ENCODE data around the gene STK17A. TPM values are rescaled to one million over a fixed set of nuclear protein-coding genes. Genes with fewer than 3 reads are reported as not detected.

The STK17A gene
- total RNA-seq, 5 donors from 2014 or later (not counting 1 experiment from before 2014, with no cell fraction given): 101 to 120 (median 117) TPM

- POLR2A ChIA-PET: no interaction called here
These were observed 76.0 kb downstream of the STK17A start for GRCh38 chr7:43658718-43659548.

GRCh38 chr7:43659549-43659896, 76.6 kb downstream of the STK17A start:
- peak in 1 of 4 experiments; percentile 4 for ATAC-seq (replicated peaks in 1 of 4)
- H3K36me3 ChIP-seq (ENCODE audit: control insufficient read depth in 2 of 2, extremely low read depth in 1 of 2, insufficient read depth in 1 of 2, low read length in 1 of 2): peaks cover 0 to 6% of the 10 kb centered on the region in 2 donors
- peak overlapping the region; percentile 14 for H3K27ac ChIP-seq (ENCODE audit: low read length)
- no peaks in the 10 kb centered on the region for H3K27me3 ChIP-seq (replicated peaks in 1 of 2; ENCODE audit: control insufficient read depth in 2 of 2, extremely low read depth in 1 of 2, insufficient read depth in 2 of 2, low read length in 1 of 2)
- Mint-ChIP-seq H3K36me3 (peaks cover 35% of the 10 kb centered on the region), H3K27ac (peak overlapping the region; percentile 69 to 94), H3K9me3 (peaks cover 0 to 1% (median 0%) of the 10 kb centered on the region in 3 donors), H3K4me1 (peaks cover 55 to 83% (median 64%) of the 10 kb centered on the region in 3 donors), H3K27me3 (no peaks in the 10 kb centered on the region), H3K4me3 (peak overlapping the region in 1 of 3 donors; percentile 45)
- H3K4me3 ChIP-seq (ENCODE audit: control insufficient read depth in 1 of 2, extremely low read depth in 1 of 2, low read length in 1 of 2): no peak overlapping the region
- ChIA-PET POLR2A (no interaction called here), CTCF (interaction anchor here in 1 of 2 donors (0.6 kb wide), 1 partner anchor 77 kb away, joined by 6 read pairs; no protein-coding TSS in a partner anchor)
- H3K9me3 ChIP-seq: no peaks in the 10 kb centered on the region
- DNase-seq: no peak
- peaks cover 23 to 31% of the 10 kb centered on the region in 2 experiments for H3K4me1 ChIP-seq (ENCODE audit: control insufficient read depth in 1 of 2, extremely low read depth in 1 of 2, insufficient read depth in 2 of 2, low read length in 2 of 2)

More at GRCh38 chr7:43658718-43659548, 76.0 kb downstream of the STK17A start:
- no peaks in the 10 kb centered on the region for H3K9me3 ChIP-seq
- H3K4me1 ChIP-seq (ENCODE audit: control insufficient read depth in 1 of 2, extremely low read depth in 1 of 2, insufficient read depth in 2 of 2, low read length in 2 of 2): peaks cover 23 to 33% of the 10 kb centered on the region in 2 experiments
- Mint-ChIP-seq H3K4me1 (peaks cover 56 to 83% (median 65%) of the 10 kb centered on the region in 3 donors), H3K27me3 (no peaks in the 10 kb centered on the region), H3K4me3 (peak overlapping the region; percentile 23 to 67 (median 24)), H3K36me3 (peaks cover 41% of the 10 kb centered on the region), H3K27ac (peak overlapping the region; percentile 89 to 94), H3K9me3 (peaks cover 0 to 5% (median 0%) of the 10 kb centered on the region in 3 donors)
- CTCF ChIA-PET: interaction anchor here in 1 of 2 donors (0.6 kb wide), 1 partner anchor 76 kb away, joined by 6 read pairs; no protein-coding TSS in a partner anchor
- H3K36me3 ChIP-seq (ENCODE audit: control insufficient read depth in 2 of 2, extremely low read depth in 1 of 2, insufficient read depth in 1 of 2, low read length in 1 of 2): peaks cover 0 to 8% of the 10 kb centered on the region in 2 donors
- H3K4me3 ChIP-seq (ENCODE audit: control insufficient read depth in 1 of 2, extremely low read depth in 1 of 2, low read length in 1 of 2): no peak overlapping the region
- ATAC-seq (replicated peaks in 1 of 4) (peak; percentile 45 to 56 (median 46)), DNase-seq (no peak)
- peak overlapping the region; percentile 14 for H3K27ac ChIP-seq (ENCODE audit: low read length)
- no peaks in the 10 kb centered on the region for H3K27me3 ChIP-seq (replicated peaks in 1 of 2; ENCODE audit: control insufficient read depth in 2 of 2, extremely low read depth in 1 of 2, insufficient read depth in 2 of 2, low read length in 1 of 2)
- 7% methylated on average over 5 of the region's 7 CpGs for WGBS (ENCODE audit: insufficient coverage)

- Histone ChIP-seq H3K9me3 (no peaks in the 10 kb centered on the region), H3K4me1 (ENCODE audit: control insufficient read depth in 1 of 2, extremely low read depth in 1 of 2, insufficient read depth in 2 of 2, low read length in 2 of 2) (peaks cover 25 to 31% of the 10 kb centered on the region in 2 experiments)
These were observed 77.2 kb downstream of the STK17A start for GRCh38 chr7:43660141-43660540.

GRCh38 chr7:43664681-43665080, 81.8 kb downstream of the STK17A start:
- ATAC-seq (replicated peaks in 1 of 4) (no peak), DNase-seq (no peak)
- Histone ChIP-seq H3K4me1 (ENCODE audit: control insufficient read depth in 1 of 2, extremely low read depth in 1 of 2, insufficient read depth in 2 of 2, low read length in 2 of 2) (peaks cover 23 to 24% of the 10 kb centered on the region in 2 experiments), H3K4me3 (ENCODE audit: control insufficient read depth in 1 of 2, extremely low read depth in 1 of 2, low read length in 1 of 2) (no peak overlapping the region), H3K27me3 (replicated peaks in 1 of 2; ENCODE audit: control insufficient read depth in 2 of 2, extremely low read depth in 1 of 2, insufficient read depth in 2 of 2, low read length in 1 of 2) (no peaks in the 10 kb centered on the region), H3K9me3 (no peaks in the 10 kb centered on the region), H3K36me3 (ENCODE audit: control insufficient read depth in 2 of 2, extremely low read depth in 1 of 2, insufficient read depth in 1 of 2, low read length in 1 of 2) (peaks cover 0 to 4% of the 10 kb centered on the region in 2 donors), H3K27ac (ENCODE audit: low read length) (no peak overlapping the region)
- no CpG with 5 or more reads among the region's 1 CpG for WGBS (ENCODE audit: insufficient coverage)
- Mint-ChIP-seq H3K4me1 (peaks cover 65 to 73% (median 66%) of the 10 kb centered on the region in 3 donors), H3K27ac (peak overlapping the region; percentile 81 to 83), H3K4me3 (peak overlapping the region in 1 of 3 donors; percentile 61), H3K27me3 (no peaks in the 10 kb centered on the region), H3K36me3 (peaks cover 37% of the 10 kb centered on the region), H3K9me3 (peaks cover 0 to 20% (median 0%) of the 10 kb centered on the region in 3 donors)
- POLR2A ChIA-PET: interaction anchor here in 1 of 2 donors (0.7 to 1.0 kb wide), 2 partner anchors 14 to 82 kb away, joined by 3 to 8 read pairs; no protein-coding TSS in a partner anchor
- CTCF ChIA-PET: interaction anchor here (1.0 to 1.8 kb wide), 3 partner anchors 25 to 82 kb away, joined by 3 to 7 read pairs (median 4); partner anchors contain the start of gene STK17A (in 1 of the 2)

More at GRCh38 chr7:43660141-43660540, 77.2 kb downstream of the STK17A start:
- Histone ChIP-seq H3K27ac (ENCODE audit: low read length) (no peak overlapping the region), H3K4me3 (ENCODE audit: control insufficient read depth in 1 of 2, extremely low read depth in 1 of 2, low read length in 1 of 2) (no peak overlapping the region), H3K36me3 (ENCODE audit: control insufficient read depth in 2 of 2, extremely low read depth in 1 of 2, insufficient read depth in 1 of 2, low read length in 1 of 2) (peaks cover 0 to 6% of the 10 kb centered on the region in 2 donors), H3K27me3 (replicated peaks in 1 of 2; ENCODE audit: control insufficient read depth in 2 of 2, extremely low read depth in 1 of 2, insufficient read depth in 2 of 2, low read length in 1 of 2) (no peaks in the 10 kb centered on the region)
- ChIA-PET CTCF (interaction anchor here (0.6 to 1.4 kb wide), 4 partner anchors 40 to 186 kb away, joined by 3 to 8 read pairs (median 4); partner anchors contain the start of gene STK17A (in 1 of the 2)), POLR2A (interaction anchor here in 1 of 2 donors (0.8 to 0.9 kb wide), 2 partner anchors 9 to 76 kb away, joined by 3 read pairs; no protein-coding TSS in a partner anchor)
- Mint-ChIP-seq H3K27ac (peak overlapping the region; percentile 69 to 94), H3K4me3 (peak overlapping the region in 1 of 3 donors; percentile 45), H3K4me1 (peaks cover 58 to 85% (median 68%) of the 10 kb centered on the region in 3 donors), H3K27me3 (no peaks in the 10 kb centered on the region), H3K9me3 (no peaks in the 10 kb centered on the region), H3K36me3 (peaks cover 36% of the 10 kb centered on the region)
- 100% methylated on average over 2 of the region's 2 CpGs for WGBS (ENCODE audit: insufficient coverage)
- DNase-seq: no peak
- ATAC-seq (replicated peaks in 1 of 4): no peak

GRCh38 chr7:43666938-43667337, 84.0 kb downstream of the STK17A start:
- Histone ChIP-seq H3K27ac (ENCODE audit: low read length) (no peak overlapping the region), H3K27me3 (replicated peaks in 1 of 2; ENCODE audit: control insufficient read depth in 2 of 2, extremely low read depth in 1 of 2, insufficient read depth in 2 of 2, low read length in 1 of 2) (no peaks in the 10 kb centered on the region), H3K4me3 (ENCODE audit: control insufficient read depth in 1 of 2, extremely low read depth in 1 of 2, low read length in 1 of 2) (no peak overlapping the region), H3K9me3 (no peaks in the 10 kb centered on the region), H3K4me1 (ENCODE audit: control insufficient read depth in 1 of 2, extremely low read depth in 1 of 2, insufficient read depth in 2 of 2, low read length in 2 of 2) (peaks cover 22 to 23% of the 10 kb centered on the region in 2 experiments), H3K36me3 (ENCODE audit: control insufficient read depth in 2 of 2, extremely low read depth in 1 of 2, insufficient read depth in 1 of 2, low read length in 1 of 2) (peaks cover 0 to 4% of the 10 kb centered on the region in 2 donors)
- H3K36me3 Mint-ChIP-seq: peaks cover 39% of the 10 kb centered on the region
- ATAC-seq (replicated peaks in 1 of 4) (no peak), DNase-seq (no peak)
- ChIA-PET POLR2A (no interaction called here), CTCF (interaction anchor here in 1 of 2 donors (0.7 kb wide), 1 partner anchor 84 kb away, joined by 4 read pairs; the partner anchor contains the start of gene STK17A)
- H3K27ac Mint-ChIP-seq: peak overlapping the region; percentile 61 to 81
- H3K4me1 Mint-ChIP-seq: peaks cover 70 to 79% (median 72%) of the 10 kb centered on the region in 3 donors
- no peak overlapping the region for H3K4me3 Mint-ChIP-seq
- peaks cover 0 to 23% (median 3%) of the 10 kb centered on the region in 3 donors for H3K9me3 Mint-ChIP-seq
- H3K27me3 Mint-ChIP-seq: no peaks in the 10 kb centered on the region

GRCh38 chr7:43668035-43668434, 85.1 kb downstream of the STK17A start:
- Mint-ChIP-seq H3K9me3 (peaks cover 0 to 31% (median 6%) of the 10 kb centered on the region in 3 donors), H3K27ac (peak overlapping the region; percentile 33 to 81), H3K27me3 (no peaks in the 10 kb centered on the region), H3K4me3 (no peak overlapping the region), H3K4me1 (peaks cover 76 to 85% (median 77%) of the 10 kb centered on the region in 3 donors), H3K36me3 (peaks cover 42% of the 10 kb centered on the region)
- ChIA-PET CTCF (no interaction called here), POLR2A (interaction anchor here in 1 of 2 donors (1.0 kb wide), 1 partner anchor 82 kb away, joined by 3 read pairs; no protein-coding TSS in a partner anchor)
- no peak for ATAC-seq (replicated peaks in 1 of 4)
- Histone ChIP-seq H3K36me3 (ENCODE audit: control insufficient read depth in 2 of 2, extremely low read depth in 1 of 2, insufficient read depth in 1 of 2, low read length in 1 of 2) (peaks cover 0 to under 1% of the 10 kb centered on the region in 2 donors), H3K9me3 (no peaks in the 10 kb centered on the region), H3K4me3 (ENCODE audit: control insufficient read depth in 1 of 2, extremely low read depth in 1 of 2, low read length in 1 of 2) (no peak overlapping the region), H3K27me3 (replicated peaks in 1 of 2; ENCODE audit: control insufficient read depth in 2 of 2, extremely low read depth in 1 of 2, insufficient read depth in 2 of 2, low read length in 1 of 2) (no peaks in the 10 kb centered on the region), H3K4me1 (ENCODE audit: control insufficient read depth in 1 of 2, extremely low read depth in 1 of 2, insufficient read depth in 2 of 2, low read length in 2 of 2) (peaks cover 22 to 23% of the 10 kb centered on the region in 2 experiments), H3K27ac (ENCODE audit: low read length) (no peak overlapping the region)
- DNase-seq: no peak
- WGBS (ENCODE audit: insufficient coverage): 100% methylated on average over 1 of the region's 1 CpG

All from T-cell (primary cell).